H1 (cell line): Measurements from ENCODE around the gene WDR43. TPM values are rescaled to one million over a fixed set of nuclear protein-coding genes. Genes with fewer than 3 reads are reported as not detected.

ENCODE experiments used
- CTCF ChIA-PET: fragments of 300-600 bp; sonication (Branson Sonifier 250); formaldehyde crosslinking; loops from one replicate; lab custom pipeline; 2021; ENCODE audit not compliant: partially characterized antibody; lab: Charles Lee
- POLR2A ChIA-PET: fragments of 300-600 bp; sonication (Branson Sonifier 250); formaldehyde crosslinking; loops from one replicate; lab custom pipeline; 2021; ENCODE audit warnings: inconsistent platforms; ENCODE audit not compliant: partially characterized antibody; lab: Charles Lee
- DNase-seq, 2 experiments: peaks; one replicate each; pipeline versions ENCODE4 v3.0.0 to v3.0.0-alpha.2; 2010 to 2022; ENCODE audit warnings: low spot score in 2 of 2, low read depth in 1 of 2, mixed read lengths in 1 of 2
- FAIRE-seq: peaks from 2 replicates; lab custom pipeline; 2011; peaks lifted over from hg19 to GRCh38; lab: Jason Lieb, UNC
- H2AFZ ChIP-seq: 2 replicates; pipeline ENCODE4 v1.8.1; 2012; ENCODE audit warnings: low read length, inconsistent platforms
- H2AK5ac ChIP-seq: 2 replicates; pipeline ENCODE4 v1.6.1; 2013; ENCODE audit warnings: low read depth, low read length
- H2BK120ac ChIP-seq: replicated peaks from 2 replicates; pipeline ENCODE3; 2013; ENCODE audit warnings: low read depth, low read length, inconsistent platforms
- H2BK12ac ChIP-seq: 2 replicates; pipeline ENCODE4 v1.6.1; 2013; ENCODE audit warnings: low read depth, low read length
- H2BK15ac ChIP-seq: 2 replicates; pipeline ENCODE4 v1.6.1; 2013; ENCODE audit warnings: low read length
- H2BK20ac ChIP-seq: 2 replicates; pipeline ENCODE4 v1.6.1; 2013; ENCODE audit warnings: low read length
- H2BK5ac ChIP-seq: 2 replicates; pipeline ENCODE4 v1.6.1; 2013; ENCODE audit warnings: low read depth, low read length
- H3K14ac ChIP-seq: 2 replicates; pipeline ENCODE4 v1.6.1; 2013; ENCODE audit warnings: inconsistent platforms; ENCODE audit not compliant: insufficient read length
- H3K18ac ChIP-seq: 2 replicates; pipeline ENCODE4 v1.6.1; 2013; ENCODE audit warnings: low read length; ENCODE audit errors: extremely low read depth
- H3K23ac ChIP-seq: 2 replicates; pipeline ENCODE4 v1.6.1; 2013; ENCODE audit warnings: inconsistent platforms; ENCODE audit not compliant: insufficient read length
- H3K23me2 ChIP-seq: 2 replicates; pipeline ENCODE4 v1.6.1; 2013; ENCODE audit warnings: low read depth, low read length
- H3K27ac ChIP-seq: 2 replicates; pipeline ENCODE4 v1.6.1; 2011; ENCODE audit warnings: low read depth, low read length, inconsistent platforms
- H3K27me3 ChIP-seq, 4 experiments: replicated peaks in 1 of 4; 1 replicate in 1 of 4; 2 replicates in 3 of 4; pipeline versions ENCODE4 v1.6.1 to v1.8.1; 2011 to 2013; ENCODE audit warnings: low read length in 3 of 4, mild to moderate bottlenecking in 3 of 4, inconsistent platforms in 2 of 4, mixed read lengths in 2 of 4, moderate library complexity in 1 of 4; ENCODE audit not compliant: control insufficient read depth in 3 of 4, insufficient read depth in 3 of 4; ENCODE audit errors: extremely low read depth in 1 of 4
- H3K36me3 ChIP-seq, 4 experiments: 2 replicates each; pipeline versions ENCODE4 v1.6.1 to v1.8.1; 2011 to 2013; ENCODE audit warnings: mild to moderate bottlenecking in 4 of 4, low read length in 3 of 4, moderate library complexity in 2 of 4, control low read depth in 1 of 4, inconsistent platforms in 1 of 4; ENCODE audit not compliant: insufficient read depth in 4 of 4, control insufficient read depth in 2 of 4
- H3K4ac ChIP-seq: replicated peaks from 2 replicates; pipeline ENCODE3; 2013; ENCODE audit warnings: low read length, low read depth, mixed read lengths, inconsistent platforms; ENCODE audit not compliant: insufficient read length
- H3K4me1 ChIP-seq, 4 experiments: replicated peaks in 1 of 4; 1 replicate in 1 of 4; 2 replicates in 3 of 4; pipeline versions ENCODE4 v1.6.1 to v1.8.1; 2011 to 2013; ENCODE audit warnings: low read length in 3 of 4, inconsistent platforms in 2 of 4, mixed read lengths in 1 of 4; ENCODE audit not compliant: insufficient read depth in 4 of 4, control insufficient read depth in 3 of 4
- H3K4me2 ChIP-seq, 2 experiments: 2 replicates each; pipeline versions ENCODE4 v1.6.1 to v1.8.1; 2011 to 2013; ENCODE audit warnings: low read depth in 2 of 2, low read length in 2 of 2, control low read depth in 1 of 2, inconsistent platforms in 1 of 2, mild to moderate bottlenecking in 1 of 2; ENCODE audit not compliant: insufficient read depth in 1 of 2
- H3K4me3 ChIP-seq, 4 experiments: fragments of 200-600, 300-600 bp in 1 of 4; sonication (generic), shearing (Covaris generic), sonication (Bioruptor Twin) in 1 of 4; 2 replicates each; pipeline versions ENCODE4 v1.5.1 to v1.8.1; 2011 to 2016; ENCODE audit warnings: low read length in 4 of 4, low read depth in 3 of 4, control low read depth in 2 of 4, inconsistent platforms in 2 of 4, mild to moderate bottlenecking in 2 of 4, mixed read lengths in 1 of 4, moderate library complexity in 1 of 4; ENCODE audit not compliant: insufficient read depth in 2 of 4; ENCODE audit errors: extremely low read depth in 1 of 4
- H3K56ac ChIP-seq: replicated peaks from 2 replicates; pipeline ENCODE3; 2013; ENCODE audit warnings: low read depth, mild to moderate bottlenecking, mixed read lengths, low read length, inconsistent platforms; ENCODE audit not compliant: insufficient read length
- H3K79me1 ChIP-seq: 2 replicates; pipeline ENCODE4 v1.6.1; 2013; ENCODE audit warnings: low read depth, low read length, control low read depth
- H3K79me2 ChIP-seq, 2 experiments: 2 replicates each; pipeline versions ENCODE4 v1.6.1 to v1.8.1; 2012 to 2013; ENCODE audit warnings: low read length in 2 of 2, mild to moderate bottlenecking in 2 of 2, inconsistent platforms in 1 of 2; ENCODE audit not compliant: insufficient read depth in 2 of 2, control insufficient read depth in 1 of 2
- H3K9ac ChIP-seq, 4 experiments: replicated peaks in 1 of 4; 1 replicate in 1 of 4; 2 replicates in 3 of 4; pipeline versions ENCODE4 v1.6.1 to v1.8.1; 2011 to 2013; ENCODE audit warnings: low read depth in 3 of 4, low read length in 3 of 4, control low read depth in 2 of 4, mild to moderate bottlenecking in 2 of 4, moderate library complexity in 2 of 4, inconsistent platforms in 1 of 4; ENCODE audit errors: extremely low read depth in 1 of 4
- H3K9me3 ChIP-seq, 2 experiments: 2 replicates each; pipeline versions ENCODE4 v1.6.1 to v1.8.1; 2012 to 2013; ENCODE audit warnings: mild to moderate bottlenecking in 2 of 2, moderate library complexity in 2 of 2, control low read depth in 1 of 2, inconsistent platforms in 1 of 2, low read depth in 1 of 2, low read length in 1 of 2, mixed read lengths in 1 of 2; ENCODE audit not compliant: insufficient read depth in 2 of 2
- H4K20me1 ChIP-seq, 2 experiments: replicated peaks in 1 of 2; 2 replicates each; pipeline versions ENCODE3 to v1.8.1; 2011 to 2013; ENCODE audit warnings: inconsistent platforms in 2 of 2, low read length in 2 of 2, mild to moderate bottlenecking in 1 of 2; ENCODE audit not compliant: insufficient read depth in 2 of 2, control insufficient read depth in 1 of 2
- H4K5ac ChIP-seq: 2 replicates; pipeline ENCODE4 v1.6.1; 2013; ENCODE audit warnings: low read length, low read depth, mixed read lengths, inconsistent platforms; ENCODE audit not compliant: insufficient read length
- H4K8ac ChIP-seq: 2 replicates; pipeline ENCODE4 v1.8.0; 2013; ENCODE audit warnings: mild to moderate bottlenecking, moderate library complexity, low read length, inconsistent platforms; ENCODE audit not compliant: insufficient read depth; ENCODE audit errors: extremely low read depth
- H4K91ac ChIP-seq: replicated peaks from 2 replicates; pipeline ENCODE3; 2013; ENCODE audit warnings: low read length, mixed read lengths, inconsistent platforms; ENCODE audit not compliant: insufficient read length
- GABPA ChIP-seq: IDR thresholded peaks from 2 replicates; pipeline ENCODE4 v1.6.1; 2011; ENCODE audit warnings: mild to moderate bottlenecking, low read length, moderate library complexity, borderline replicate concordance; ENCODE audit not compliant: insufficient read depth
- HDAC2 ChIP-seq, 2 experiments: fragments of 300-600 bp in 1 of 2; sonication (generic) in 1 of 2; IDR thresholded peaks; 2 replicates each; pipeline ENCODE4 v1.6.1; 2011 to 2012; ENCODE audit warnings: low read depth in 2 of 2, low read length in 2 of 2, mild to moderate bottlenecking in 2 of 2, moderate library complexity in 2 of 2, borderline replicate concordance in 1 of 2, inconsistent platforms in 1 of 2
- KDM5A ChIP-seq: fragments of 200-600 bp; IDR thresholded peaks from 2 replicates; pipeline ENCODE4 v1.7.1; 2012; ENCODE audit warnings: mild to moderate bottlenecking, low read length, inconsistent platforms, mixed read lengths
- PHF8 ChIP-seq: fragments of 200-600 bp; sonication (generic); conservative IDR thresholded peaks from 2 replicates; pipeline ENCODE4 v1.7.1; 2012; ENCODE audit warnings: low read depth, mild to moderate bottlenecking, inconsistent platforms, low read length, moderate library complexity
- POLR2AphosphoS5 ChIP-seq: IDR thresholded peaks from 2 replicates; pipeline ENCODE4 v1.6.1; 2011; ENCODE audit warnings: low read depth, low read length
- SP4 ChIP-seq: IDR thresholded peaks from 2 replicates; pipeline ENCODE4 v1.6.1; 2012; ENCODE audit warnings: low read length, inconsistent platforms
- SRF ChIP-seq: IDR thresholded peaks from 2 replicates; pipeline ENCODE4 v1.6.1; 2011; ENCODE audit warnings: mild to moderate bottlenecking, low read depth, low read length, moderate library complexity
- WGBS, 2 experiments: shearing (Covaris generic) in 1 of 2; methylation state at CpG; one replicate each; pipeline versions ENCODE4 v1.1.6 to v1.1.7; 2013 to 2015; ENCODE audit warnings: low lambda C conversion rate in 2 of 2, mixed read lengths in 2 of 2, inconsistent platforms in 1 of 2, low coverage in 1 of 2, missing lambda C conversion rate in 1 of 2; ENCODE audit not compliant: insufficient replicate concordance in 2 of 2, insufficient coverage in 1 of 2, insufficient read length in 1 of 2; ENCODE audit errors: extremely low coverage in 1 of 2, missing lambda C conversion rate in 1 of 2; 5-methylcytosine and 5-hydroxymethylcytosine counted together
- polyA plus RNA-seq, 7 experiments: library from polyadenylated mRNA; depleted of rRNA in 3 of 7; stranded (reverse) in 5 of 7; unstranded in 2 of 7; fragments of >200 nt in 5 of 7; fragments of 200-250 nt in 2 of 7; gene quantifications; 1 replicate in 5 of 7; 2 replicates in 1 of 7; 4 replicates in 1 of 7; pipeline versions ENCODE4 v1.2.1 to v1.2.3, GENCODE V29; 2011 to 2013; ENCODE audit warnings: missing spikeins in 2 of 7, mixed read lengths in 2 of 7
- total RNA-seq: library from RNA; stranded (reverse); fragmentation: NEBNext Ultra II Directional; extraction: Animal tissue kit (Norgen Biotek cat#: 25700); gene quantifications from 2 replicates; pipeline ENCODE4 v1.2.1, GENCODE V29; 2021

The WDR43 gene
- total and polyA plus RNA-seq, 2 of the 8 experiments (the other 6 are each of a cell fraction or from before 2014, with no cell fraction given): 57.8 to 142 TPM

DNA sequence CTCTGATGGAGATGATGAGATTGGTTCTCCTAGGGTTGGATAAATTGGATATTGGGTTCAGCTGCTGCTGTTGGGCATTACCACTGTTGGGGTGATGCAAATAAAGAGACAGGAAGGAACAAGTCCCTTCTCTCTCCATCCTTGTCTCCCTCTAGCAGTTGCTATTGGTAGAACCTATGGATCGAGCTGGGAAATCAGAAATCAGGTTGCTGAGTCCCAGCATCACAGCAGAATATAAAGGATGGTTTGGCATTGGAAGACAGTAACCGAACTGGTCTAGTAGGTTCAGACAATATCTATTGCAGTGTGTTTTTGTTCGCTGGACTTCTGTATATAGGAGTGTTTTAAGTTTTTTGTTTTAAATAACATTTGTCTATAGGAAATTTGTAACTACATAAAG, 8.1 kb downstream of the WDR43 start:
- no peak overlapping the region for H2BK12ac ChIP-seq
- no peak overlapping the region for H3K9ac ChIP-seq
- no peak overlapping the region for H2BK5ac ChIP-seq
- no peak overlapping the region for H4K91ac ChIP-seq
- DNase-seq: no peak
- peaks cover 64 to 100% of the 10 kb centered on the region in 2 experiments for H3K79me2 ChIP-seq
- no peak overlapping the region for H2BK20ac ChIP-seq
- no peak overlapping the region for H4K8ac ChIP-seq
- H3K56ac ChIP-seq: no peak overlapping the region
- no peak overlapping the region for H3K4ac ChIP-seq
- no peak overlapping the region for H3K27ac ChIP-seq
- no peak overlapping the region for H3K23ac ChIP-seq
- CTCF ChIA-PET: interaction anchor here (0.6 to 1.2 kb wide), 4 partner anchors 66 to 616 kb away, joined by 3 to 4 read pairs (median 3); no protein-coding TSS in a partner anchor
- no peaks in the 10 kb centered on the region for H3K27me3 ChIP-seq
- no peak overlapping the region for H3K4me2 ChIP-seq
- FAIRE-seq: no peak
- no peak overlapping the region for H2BK15ac ChIP-seq
- no peak overlapping the region for H3K4me3 ChIP-seq
- H2AK5ac ChIP-seq: no peak overlapping the region
- peaks cover 0 to 3% (median under 1%) of the 10 kb centered on the region in 4 experiments; a peak in 3 of 7 replicates for H3K4me1 ChIP-seq
- H2AFZ ChIP-seq: no peak overlapping the region
- no peak overlapping the region for H3K18ac ChIP-seq
- peaks cover 7% of the 10 kb centered on the region; the same call in 1 of the 2 replicates for H3K79me1 ChIP-seq
- TF ChIP-seq PHF8: no peak
- peak; percentile 19 for TF ChIP-seq POLR2AphosphoS5
- TF ChIP-seq KDM5A: no peak
- TF ChIP-seq HDAC2 (IDR thresholded peaks at IDR 0.05; ENCODE audit: borderline replicate concordance in 1 of 2, low read depth in 2 of 2, low read length in 2 of 2): no peak
- no peak for TF ChIP-seq SP4
- TF ChIP-seq SRF: no peak
- TF ChIP-seq GABPA: no peak
- TF ChIP-seq, all 59 proteins: peak for 1
- Histone ChIP-seq H3K36me3 (peaks cover 10 to 59% (median 30%) of the 10 kb centered on the region in 4 experiments), H2BK120ac (no peak overlapping the region), H4K5ac (no peak overlapping the region), H3K23me2 (no peaks in the 10 kb centered on the region), H4K20me1 (peaks cover 31 to 40% of the 10 kb centered on the region in 2 experiments), H3K14ac (no peak overlapping the region), H3K9me3 (no peaks in the 10 kb centered on the region)
- POLR2A ChIA-PET: interaction anchor here (0.5 to 2.7 kb wide), 4 partner anchors 18 to 277 kb away, joined by 3 to 11 read pairs (median 4); no protein-coding TSS in a partner anchor
- WGBS, 2 experiments: 91% methylated on average over 3 of the region's 3 CpGs; no CpG with 5 or more reads in 1 of the 2 experiments
